GM23338 (cell line): Measurements from ENCODE around the gene GPR108. TPM values are rescaled to one million over a fixed set of nuclear protein-coding genes. Genes with fewer than 3 reads are reported as not detected.

Experiments
- ATAC-seq: fragments of 200-7000 bp; cut with Tn5 transposase; 3 replicates; pipeline ENCODE4 v1.9.1; 2020
- DNase-seq: peaks from one replicate; pipeline ENCODE4 v3.0.0-alpha.2; 2015; ENCODE audit warnings: low spot score
- H2AFZ ChIP-seq: fragments of 200-600 bp; sonication (generic); 2 replicates; pipeline ENCODE4 v1.8.0; 2016; ENCODE audit warnings: antibody characterized with exemption, mild to moderate bottlenecking, moderate library complexity
- H3F3A ChIP-seq: fragments of 200-600 bp; sonication (generic); replicated peaks from 2 replicates; pipeline ENCODE4 v1.8.0; 2017; ENCODE audit warnings: antibody characterized with exemption, mixed run types, low read depth
- H3K27ac ChIP-seq: fragments of 200-600 bp; sonication (generic); 2 replicates; pipeline ENCODE4 v1.6.1; 2016; ENCODE audit warnings: low read depth
- H3K27me3 ChIP-seq: fragments of 200-600 bp; sonication (generic); 2 replicates; pipeline ENCODE4 v1.8.0; 2016; ENCODE audit warnings: mild to moderate bottlenecking, mixed run types, moderate library complexity; ENCODE audit not compliant: insufficient read depth
- H3K36me3 ChIP-seq: fragments of 200-600 bp; sonication (generic); 2 replicates; pipeline ENCODE4 v1.8.0; 2016; ENCODE audit warnings: mild to moderate bottlenecking; ENCODE audit not compliant: insufficient read depth
- H3K4me1 ChIP-seq: fragments of 200-600 bp; sonication (generic); 2 replicates; pipeline ENCODE4 v1.8.0; 2016; ENCODE audit warnings: mild to moderate bottlenecking, moderate library complexity; ENCODE audit not compliant: insufficient read depth
- H3K4me2 ChIP-seq: fragments of 200-600 bp; sonication (generic); 2 replicates; pipeline ENCODE4 v1.7.1; 2017; ENCODE audit warnings: mixed run types
- H3K4me3 ChIP-seq: fragments of 200-600 bp; sonication (generic); 2 replicates; pipeline ENCODE4 v1.6.1; 2016; ENCODE audit warnings: mixed run types
- H3K79me2 ChIP-seq: fragments of 200-600 bp; sonication (generic); replicated peaks from 2 replicates; pipeline ENCODE4 v1.8.0; 2017; ENCODE audit warnings: mild to moderate bottlenecking; ENCODE audit not compliant: insufficient read depth
- H3K9me2 ChIP-seq: fragments of 200-600 bp; sonication (generic); 2 replicates; pipeline ENCODE4 v1.8.0; 2017; ENCODE audit not compliant: insufficient read depth
- H4K20me1 ChIP-seq: fragments of 200-600 bp; sonication (generic); replicated peaks from 2 replicates; pipeline ENCODE4 v1.8.0; 2017; ENCODE audit warnings: mild to moderate bottlenecking; ENCODE audit not compliant: insufficient read depth
- H3K27ac Mint-ChIP-seq: 2 replicates; pipeline ENCODE4 v1.8.0; 2020; ENCODE audit warnings: inconsistent platforms, mild to moderate bottlenecking, moderate library complexity, mixed read lengths
- H3K27me3 Mint-ChIP-seq: 3 replicates; pipeline ENCODE4 v1.8.0; 2022; ENCODE audit warnings: low read depth, mild to moderate bottlenecking, moderate library complexity, mixed read lengths, inconsistent platforms; ENCODE audit not compliant: insufficient read depth, poor library complexity
- H3K36me3 Mint-ChIP-seq: 3 replicates; pipeline ENCODE4 v1.8.0; 2021; ENCODE audit warnings: low read depth, mild to moderate bottlenecking, inconsistent platforms, moderate library complexity, mixed read lengths
- H3K4me1 Mint-ChIP-seq: 3 replicates; pipeline ENCODE4 v1.8.0; 2020; ENCODE audit warnings: mild to moderate bottlenecking, inconsistent platforms, mixed read lengths
- H3K4me3 Mint-ChIP-seq: 3 replicates; pipeline ENCODE4 v1.8.0; 2021; ENCODE audit warnings: moderate library complexity, mild to moderate bottlenecking, inconsistent platforms, mixed read lengths
- H3K9me3 Mint-ChIP-seq: 3 replicates; pipeline ENCODE4 v1.8.0; 2020; ENCODE audit warnings: moderate library complexity, mild to moderate bottlenecking, inconsistent platforms, mixed read lengths
- CREB1 ChIP-seq: fragments of 250-450 bp; sonication (Bioruptor Pico); IDR thresholded peaks from 2 replicates; pipeline ENCODE4 v1.5.0; 2020; ENCODE audit warnings: low read depth, mild to moderate bottlenecking, moderate library complexity
- ETS1 ChIP-seq: IDR thresholded peaks from 2 replicates; pipeline ENCODE4 v1.6.1; 2016; ENCODE audit warnings: antibody characterized with exemption
- EZH2 ChIP-seq: fragments of 200-600 bp; sonication (generic); IDR thresholded peaks from one replicate; pipeline ENCODE4 v1.8.0; 2017; ENCODE audit warnings: antibody characterized with exemption, mild to moderate bottlenecking, low read depth; ENCODE audit not compliant: unreplicated experiment
- EZH2phosphoT487 ChIP-seq: fragments of 200-600 bp; sonication (generic); IDR thresholded peaks from one replicate; pipeline ENCODE4 v1.8.1; 2018; ENCODE audit warnings: antibody characterized with exemption; ENCODE audit not compliant: unreplicated experiment
- POLR2AphosphoS5 ChIP-seq: IDR thresholded peaks from 2 replicates; pipeline ENCODE4 v1.6.1; 2016; ENCODE audit warnings: antibody characterized with exemption, low read depth
- ZNF114 ChIP-seq: fragments of 250-450 bp; sonication (Bioruptor Pico); IDR thresholded peaks from 2 replicates; pipeline ENCODE4 v1.5.0; 2020; ENCODE audit warnings: mild to moderate bottlenecking, moderate library complexity
- ZNF462 ChIP-seq: fragments of 250-450 bp; sonication (Bioruptor Pico); IDR thresholded peaks from 2 replicates; pipeline ENCODE4 v1.5.0; 2020; ENCODE audit warnings: mild to moderate bottlenecking, moderate library complexity
- polyA plus RNA-seq: library from polyadenylated mRNA; unstranded; fragments of >200 nt; fragmentation: Nextera tagmentation; extraction: Ambion mirVana; gene quantifications from 2 replicates; pipeline ENCODE4 v1.2.1, GENCODE V29; 2016
- total RNA-seq: library from RNA; depleted of rRNA; stranded (reverse); fragments of >200 nt; shearing (Covaris generic); gene quantifications from 2 replicates; pipeline ENCODE4 v1.2.3, GENCODE V29; 2014
- TF ChIP-seq, protein P1 (sequence below), 2 experiments: fragments of 200-600 bp in 1 of 2; sonication (generic) in 1 of 2; conservative IDR thresholded peaks; 2 replicates each; pipeline versions ENCODE4 v1.5.1 to v1.6.1; 2016 to 2017; ENCODE audit warnings: antibody characterized with exemption in 2 of 2, low read depth in 2 of 2, mild to moderate bottlenecking in 2 of 2, moderate library complexity in 1 of 2
- TF ChIP-seq, protein P2 (sequence below): IDR thresholded peaks from one replicate; pipeline ENCODE4 v1.6.1; 2018; ENCODE audit warnings: antibody characterized with exemption; ENCODE audit not compliant: unreplicated experiment

The GPR108 gene
- total and polyA plus RNA-seq, 2 experiments from 2014 or later = 44.8 to 57.9 TPM

DNA sequence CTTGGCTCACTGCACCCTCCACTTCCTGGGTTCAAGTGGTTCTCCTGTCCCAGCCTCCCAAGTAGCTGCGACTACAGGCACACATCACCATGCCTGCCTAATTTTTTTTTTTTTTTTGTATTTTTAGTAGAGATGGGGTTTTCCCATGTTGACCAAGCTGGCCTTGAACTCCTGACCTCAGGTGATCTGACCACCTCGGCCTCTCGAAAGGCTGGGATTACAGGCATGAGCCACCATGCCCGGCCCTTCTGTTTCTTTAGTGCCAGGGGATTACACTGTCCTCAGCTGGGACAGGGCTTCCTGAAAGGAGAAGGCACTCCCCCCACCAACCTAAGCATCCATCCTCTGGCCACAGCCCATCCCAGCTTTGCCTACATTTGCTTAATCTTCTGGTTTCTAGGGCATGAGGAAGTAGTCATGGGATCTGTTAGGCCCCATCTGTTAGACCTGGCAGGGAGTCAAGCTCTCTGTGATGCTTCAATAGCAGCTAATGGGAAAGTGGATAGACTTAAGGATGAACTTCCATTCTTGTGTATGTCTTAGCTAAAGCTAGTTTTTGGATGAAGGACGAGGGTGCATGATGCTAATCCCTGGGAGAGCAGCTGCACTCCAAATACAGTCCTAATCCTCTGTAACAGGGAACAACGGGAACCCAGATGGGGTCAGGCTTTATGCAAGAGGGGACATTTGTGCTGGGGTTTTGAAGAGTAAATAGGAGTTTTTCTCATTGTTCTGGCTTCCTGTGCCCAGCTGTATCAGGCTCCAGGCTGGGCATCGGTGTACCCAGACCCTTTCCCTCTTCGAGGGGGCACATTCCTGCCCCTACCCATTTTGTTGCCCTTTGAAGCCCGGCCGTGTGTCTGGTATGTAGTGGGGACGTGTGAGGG, 37.7 kb upstream of the GPR108 start:
- peaks cover 36% of the 10 kb centered on the region for H3K36me3 Mint-ChIP-seq

More for the DNA sequence above, 37.7 kb upstream of the GPR108 start:
- Mint-ChIP-seq H3K27me3 (peaks cover 12% of the 10 kb centered on the region), H3K9me3 (peaks cover 72% of the 10 kb centered on the region), H3K4me3 (no peak overlapping the region), H3K27ac (no peak overlapping the region), H3K4me1 (no peaks in the 10 kb centered on the region)
- Histone ChIP-seq H3K9me2 (no peaks in the 10 kb centered on the region), H2AFZ (no peak overlapping the region), H3K27ac (no peak overlapping the region), H3K79me2 (no peaks in the 10 kb centered on the region), H3K36me3 (no peaks in the 10 kb centered on the region), H4K20me1 (no peaks in the 10 kb centered on the region), H3K4me3 (no peak overlapping the region), H3K27me3 (no peaks in the 10 kb centered on the region), H3F3A (no peaks in the 10 kb centered on the region), H3K4me2 (no peak overlapping the region), H3K4me1 (peaks cover 10% of the 10 kb centered on the region; the same call in 1 of the 2 replicates)
- no peak for ATAC-seq
- no peak for DNase-seq
- TF ChIP-seq ZNF462 (no peak), EZH2phosphoT487 (no peak), POLR2AphosphoS5 (no peak), ZNF114 (no peak), CREB1 (CRISPR knock-in tag) (no peak), EZH2 (no peak), ETS1 (no peak)
- TF ChIP-seq, protein P1, sequence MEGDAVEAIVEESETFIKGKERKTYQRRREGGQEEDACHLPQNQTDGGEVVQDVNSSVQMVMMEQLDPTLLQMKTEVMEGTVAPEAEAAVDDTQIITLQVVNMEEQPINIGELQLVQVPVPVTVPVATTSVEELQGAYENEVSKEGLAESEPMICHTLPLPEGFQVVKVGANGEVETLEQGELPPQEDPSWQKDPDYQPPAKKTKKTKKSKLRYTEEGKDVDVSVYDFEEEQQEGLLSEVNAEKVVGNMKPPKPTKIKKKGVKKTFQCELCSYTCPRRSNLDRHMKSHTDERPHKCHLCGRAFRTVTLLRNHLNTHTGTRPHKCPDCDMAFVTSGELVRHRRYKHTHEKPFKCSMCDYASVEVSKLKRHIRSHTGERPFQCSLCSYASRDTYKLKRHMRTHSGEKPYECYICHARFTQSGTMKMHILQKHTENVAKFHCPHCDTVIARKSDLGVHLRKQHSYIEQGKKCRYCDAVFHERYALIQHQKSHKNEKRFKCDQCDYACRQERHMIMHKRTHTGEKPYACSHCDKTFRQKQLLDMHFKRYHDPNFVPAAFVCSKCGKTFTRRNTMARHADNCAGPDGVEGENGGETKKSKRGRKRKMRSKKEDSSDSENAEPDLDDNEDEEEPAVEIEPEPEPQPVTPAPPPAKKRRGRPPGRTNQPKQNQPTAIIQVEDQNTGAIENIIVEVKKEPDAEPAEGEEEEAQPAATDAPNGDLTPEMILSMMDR (conservative IDR thresholded peaks at IDR 0.05; ENCODE audit: low read depth in 2 of 2) = no peak
- TF ChIP-seq, protein P2, sequence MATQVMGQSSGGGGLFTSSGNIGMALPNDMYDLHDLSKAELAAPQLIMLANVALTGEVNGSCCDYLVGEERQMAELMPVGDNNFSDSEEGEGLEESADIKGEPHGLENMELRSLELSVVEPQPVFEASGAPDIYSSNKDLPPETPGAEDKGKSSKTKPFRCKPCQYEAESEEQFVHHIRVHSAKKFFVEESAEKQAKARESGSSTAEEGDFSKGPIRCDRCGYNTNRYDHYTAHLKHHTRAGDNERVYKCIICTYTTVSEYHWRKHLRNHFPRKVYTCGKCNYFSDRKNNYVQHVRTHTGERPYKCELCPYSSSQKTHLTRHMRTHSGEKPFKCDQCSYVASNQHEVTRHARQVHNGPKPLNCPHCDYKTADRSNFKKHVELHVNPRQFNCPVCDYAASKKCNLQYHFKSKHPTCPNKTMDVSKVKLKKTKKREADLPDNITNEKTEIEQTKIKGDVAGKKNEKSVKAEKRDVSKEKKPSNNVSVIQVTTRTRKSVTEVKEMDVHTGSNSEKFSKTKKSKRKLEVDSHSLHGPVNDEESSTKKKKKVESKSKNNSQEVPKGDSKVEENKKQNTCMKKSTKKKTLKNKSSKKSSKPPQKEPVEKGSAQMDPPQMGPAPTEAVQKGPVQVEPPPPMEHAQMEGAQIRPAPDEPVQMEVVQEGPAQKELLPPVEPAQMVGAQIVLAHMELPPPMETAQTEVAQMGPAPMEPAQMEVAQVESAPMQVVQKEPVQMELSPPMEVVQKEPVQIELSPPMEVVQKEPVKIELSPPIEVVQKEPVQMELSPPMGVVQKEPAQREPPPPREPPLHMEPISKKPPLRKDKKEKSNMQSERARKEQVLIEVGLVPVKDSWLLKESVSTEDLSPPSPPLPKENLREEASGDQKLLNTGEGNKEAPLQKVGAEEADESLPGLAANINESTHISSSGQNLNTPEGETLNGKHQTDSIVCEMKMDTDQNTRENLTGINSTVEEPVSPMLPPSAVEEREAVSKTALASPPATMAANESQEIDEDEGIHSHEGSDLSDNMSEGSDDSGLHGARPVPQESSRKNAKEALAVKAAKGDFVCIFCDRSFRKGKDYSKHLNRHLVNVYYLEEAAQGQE = no peak
